WERI-Rb-1 (cell line): Measurements from ENCODE around the gene ZNF410.

Experiments
- DNase-seq: peaks from one replicate; pipeline ENCODE4 v3.0.0-alpha.2; 2020
- H3K27ac ChIP-seq: fragments of 250-450 bp; sonication (Bioruptor Pico); 2 replicates; pipeline ENCODE4 v1.5.1; 2020; ENCODE audit warnings: mild to moderate bottlenecking, moderate library complexity
- H3K27me3 ChIP-seq: fragments of 250-450 bp; sonication (Bioruptor Pico); 2 replicates; pipeline ENCODE4 v1.5.1; 2021; ENCODE audit warnings: mild to moderate bottlenecking, low read depth, moderate library complexity; ENCODE audit not compliant: insufficient read depth, severe bottlenecking
- H3K36me3 ChIP-seq: fragments of 250-450 bp; sonication (Bioruptor Pico); 2 replicates; pipeline ENCODE4 v1.5.1; 2020; ENCODE audit warnings: mild to moderate bottlenecking, moderate library complexity
- H3K4me3 ChIP-seq: 2 replicates; pipeline ENCODE4 v1.5.1; 2011; ENCODE audit warnings: low read depth, mild to moderate bottlenecking, control low read depth, low read length
- H3K9me3 ChIP-seq: fragments of 250-450 bp; sonication (Bioruptor Pico); 2 replicates; pipeline ENCODE4 v1.5.1; 2021; ENCODE audit warnings: mild to moderate bottlenecking, moderate library complexity; ENCODE audit not compliant: severe bottlenecking
- CTCF ChIP-seq: IDR thresholded peaks from 2 replicates; pipeline ENCODE4 v1.5.1; 2011; ENCODE audit warnings: low read depth, mild to moderate bottlenecking, control low read depth, inconsistent platforms, low read length

ZNF410 gene

GRCh38 chr14:73936548-73936947 lies 49.9 kb downstream of the ZNF410 start:
- Histone ChIP-seq H3K27me3 (no peaks in the 10 kb centered on the region), H3K9me3 (no peaks in the 10 kb centered on the region), H3K36me3 (peaks cover 38% of the 10 kb centered on the region), H3K4me3 (no peak overlapping the region), H3K27ac (no peak overlapping the region)
- DNase-seq = no peak
- no peak for TF ChIP-seq CTCF

- Histone ChIP-seq H3K4me3 (no peak overlapping the region), H3K27me3 (no peaks in the 10 kb centered on the region), H3K27ac (no peak overlapping the region), H3K9me3 (no peaks in the 10 kb centered on the region), H3K36me3 (peaks cover 34% of the 10 kb centered on the region)
- no peak for TF ChIP-seq CTCF
- DNase-seq = no peak
These were observed 50.4 kb downstream of the ZNF410 start for GRCh38 chr14:73937012-73937411.

GRCh38 chr14:73942180-73942579 lies 55.5 kb downstream of the ZNF410 start:
- no peaks in the 10 kb centered on the region for H3K27me3 ChIP-seq
- DNase-seq = no peak
- no peak overlapping the region for H3K27ac ChIP-seq
- no peaks in the 10 kb centered on the region for H3K9me3 ChIP-seq
- TF ChIP-seq CTCF = no peak
- peaks cover 5% of the 10 kb centered on the region for H3K36me3 ChIP-seq
- H3K4me3 ChIP-seq = no peak overlapping the region

DNA sequence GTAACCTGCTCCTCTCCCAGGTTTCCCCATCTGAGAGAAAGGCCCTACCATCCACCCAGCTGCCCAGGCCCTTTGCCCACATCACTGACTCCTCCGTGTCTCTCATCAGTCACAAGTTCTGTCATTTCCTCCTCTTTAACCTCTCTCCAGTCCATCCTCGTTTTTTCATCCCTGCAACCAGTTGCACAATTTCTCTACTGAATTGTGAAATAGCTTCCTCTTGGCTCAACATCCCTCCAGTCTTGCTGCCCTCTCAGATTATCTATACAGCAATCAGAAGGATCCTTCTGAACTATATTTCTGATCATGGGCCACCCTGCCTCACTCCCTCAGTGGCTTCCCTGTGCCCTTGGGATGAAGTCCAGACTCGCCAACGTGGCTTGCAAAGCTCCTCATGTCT lies 56.4 kb downstream of the ZNF410 start:
- H3K27ac ChIP-seq = no peak overlapping the region
- TF ChIP-seq CTCF = no peak
- H3K27me3 ChIP-seq = no peaks in the 10 kb centered on the region
- H3K9me3 ChIP-seq = no peaks in the 10 kb centered on the region
- DNase-seq = no peak
- peaks cover 5% of the 10 kb centered on the region; the same call in 1 of the 2 replicates for H3K36me3 ChIP-seq
- H3K4me3 ChIP-seq = no peak overlapping the region

GRCh38 chr14:73944432-73945158 lies 57.9 kb downstream of the ZNF410 start:
- no peak overlapping the region for H3K4me3 ChIP-seq
- peaks cover 5% of the 10 kb centered on the region; the same call in 1 of the 2 replicates for H3K36me3 ChIP-seq
- H3K27ac ChIP-seq = no peak overlapping the region
- H3K9me3 ChIP-seq = no peaks in the 10 kb centered on the region
- TF ChIP-seq CTCF = no peak
- no peaks in the 10 kb centered on the region for H3K27me3 ChIP-seq
- no peak for DNase-seq
